WTC11 (cell line): ENCODE results near the gene KIRREL3. TPM values are rescaled to one million over a fixed set of nuclear protein-coding genes. Genes with fewer than 3 reads are reported as not detected.

ENCODE experiments used
- ATAC-seq: fragments of 200-7000 bp; cut with Tn5 transposase; 2 replicates; pipeline ENCODE4 v1.10.0; 2021; ENCODE audit warnings: mild to moderate bottlenecking, moderate library complexity
- CTCF ChIA-PET: fragments of 300-600 bp; sonication (Branson Sonifier 250); formaldehyde crosslinking; loops from one replicate; lab custom pipeline; 2021; ENCODE audit warnings: antibody characterized with exemption; lab: Charles Lee
- POLR2A ChIA-PET: fragments of 350-600 bp; sonication (Branson Sonifier 250); formaldehyde crosslinking; loops from one replicate; lab custom pipeline; 2021; ENCODE audit warnings: antibody characterized with exemption; lab: Charles Lee
- DNase-seq: peaks from one replicate; pipeline ENCODE4 v3.0.0; 2021; ENCODE audit warnings: low spot score
- H3K27ac Mint-ChIP-seq: 2 replicates; pipeline ENCODE4 v1.8.0; 2021; ENCODE audit warnings: mixed read lengths
- H3K27me3 Mint-ChIP-seq: 2 replicates; pipeline ENCODE4 v1.8.0; 2021; ENCODE audit warnings: low read depth, mild to moderate bottlenecking, moderate library complexity, mixed read lengths
- H3K36me3 Mint-ChIP-seq: 2 replicates; pipeline ENCODE4 v1.8.0; 2021; ENCODE audit warnings: mixed read lengths
- H3K4me1 Mint-ChIP-seq: 2 replicates; pipeline ENCODE4 v1.8.0; 2022; ENCODE audit warnings: mixed read lengths
- H3K4me3 Mint-ChIP-seq: 2 replicates; pipeline ENCODE4 v1.8.0; 2021; ENCODE audit warnings: mild to moderate bottlenecking, moderate library complexity, mixed read lengths
- H3K9me3 Mint-ChIP-seq: 2 replicates; pipeline ENCODE4 v1.8.0; 2021; ENCODE audit warnings: mixed read lengths
- AFF4 ChIP-seq: sonication (generic); formaldehyde crosslinking; IDR thresholded peaks from 2 replicates; pipeline ENCODE4 v1.8.1; 2023; ENCODE audit warnings: mild to moderate bottlenecking, missing genetic modification reagents, borderline replicate concordance
- ATF2 ChIP-seq: sonication (generic); formaldehyde crosslinking; IDR thresholded peaks from 2 replicates; pipeline ENCODE4 v1.8.1; 2022; ENCODE audit warnings: low read depth, missing genetic modification reagents, borderline replicate concordance
- E2F4 ChIP-seq: sonication (generic); formaldehyde crosslinking; IDR thresholded peaks from 2 replicates; pipeline ENCODE4 v1.8.1; 2022; ENCODE audit warnings: low read depth, mild to moderate bottlenecking, moderate library complexity, missing genetic modification reagents, borderline replicate concordance
- ELF4 ChIP-seq: sonication (generic); formaldehyde crosslinking; IDR thresholded peaks from 2 replicates; pipeline ENCODE4 v1.8.1; 2022; ENCODE audit warnings: low read depth, mild to moderate bottlenecking, moderate library complexity, missing genetic modification reagents
- EMX1 ChIP-seq: fragments of 250-450 bp; sonication (Bioruptor Pico); IDR thresholded peaks from 2 replicates; pipeline ENCODE4 v1.8.0; 2021; ENCODE audit warnings: mild to moderate bottlenecking
- FOXJ3 ChIP-seq: sonication (generic); formaldehyde crosslinking; IDR thresholded peaks from 2 replicates; pipeline ENCODE4 v1.9.0; 2021; ENCODE audit warnings: missing genetic modification reagents, mild to moderate bottlenecking, borderline replicate concordance
- HMGXB4 ChIP-seq: sonication (generic); formaldehyde crosslinking; IDR thresholded peaks from 2 replicates; pipeline ENCODE4 v1.8.1; 2023; ENCODE audit warnings: mild to moderate bottlenecking, moderate library complexity, missing genetic modification reagents
- NR1H2 ChIP-seq: sonication (generic); formaldehyde crosslinking; IDR thresholded peaks from 2 replicates; pipeline ENCODE4 v1.9.0; 2021; ENCODE audit warnings: mild to moderate bottlenecking, moderate library complexity, missing genetic modification reagents
- ZNF232 ChIP-seq: sonication (generic); formaldehyde crosslinking; IDR thresholded peaks from 2 replicates; pipeline ENCODE4 v1.8.0; 2022; ENCODE audit warnings: mild to moderate bottlenecking, missing genetic modification reagents
- ZNF416 ChIP-seq: fragments of 250-450 bp; sonication (Bioruptor Pico); IDR thresholded peaks from 2 replicates; pipeline ENCODE4 v1.9.0; 2021; ENCODE audit warnings: mild to moderate bottlenecking, inconsistent platforms
- ZSCAN18 ChIP-seq: fragments of 250-450 bp; sonication (Bioruptor Pico); IDR thresholded peaks from 2 replicates; pipeline ENCODE4 v2.1.2; 2022; ENCODE audit warnings: mild to moderate bottlenecking, moderate library complexity
- total RNA-seq: library from RNA; stranded (reverse); gene quantifications from 3 replicates; pipeline ENCODE4 v1.2.3, GENCODE V29; 2021

Gene KIRREL3
- total RNA-seq, 1 experiment from 2014 or later: 0.59 TPM

- Mint-ChIP-seq H3K4me3 (no peak overlapping the region), H3K27me3 (peaks cover 57% of the 10 kb centered on the region), H3K9me3 (peaks cover 3% of the 10 kb centered on the region; the same call in 1 of the 2 replicates), H3K27ac (no peak overlapping the region), H3K4me1 (peaks cover 23% of the 10 kb centered on the region), H3K36me3 (0 out of 2 replicates have a peak, but pooled peaks cover 3% of the 10 kb centered on the region)
- DNase-seq: no peak
- no peak for ATAC-seq
- ChIA-PET CTCF (no interaction called here), POLR2A (no interaction called here)
- TF ChIP-seq NR1H2 (CRISPR knock-in tag): no peak
- no peak for TF ChIP-seq ZNF416 (CRISPR knock-in tag)
- no peak for TF ChIP-seq FOXJ3 (CRISPR knock-in tag)
- no peak for TF ChIP-seq EMX1 (CRISPR knock-in tag)
- no peak for TF ChIP-seq AFF4 (CRISPR knock-in tag)
- no peak for TF ChIP-seq HMGXB4
Observed at GRCh38 chr11:126664643-126665042, 335.9 kb downstream of the KIRREL3 start.

- POLR2A ChIA-PET: no interaction called here
- Mint-ChIP-seq H3K9me3 (peaks cover 3% of the 10 kb centered on the region; the same call in 1 of the 2 replicates), H3K4me3 (no peak overlapping the region), H3K4me1 (peaks cover 20% of the 10 kb centered on the region), H3K36me3 (0 out of 2 replicates have a peak, but pooled peaks cover 3% of the 10 kb centered on the region), H3K27me3 (peaks cover 61% of the 10 kb centered on the region), H3K27ac (no peak overlapping the region)
- TF ChIP-seq ZNF232 (CRISPR knock-in tag): no peak
- no peak for TF ChIP-seq ELF4
- TF ChIP-seq ZSCAN18 (CRISPR knock-in tag): no peak
- TF ChIP-seq ATF2 (CRISPR knock-in tag): no peak
- TF ChIP-seq E2F4 (CRISPR knock-in tag): no peak
- DNase-seq (no peak), ATAC-seq (no peak)
- CTCF ChIA-PET: interaction anchor here (0.7 kb wide), 1 partner anchor 9 kb away, joined by 3 read pairs; no protein-coding TSS in a partner anchor
Observed at GRCh38 chr11:126663749-126664592, 336.6 kb downstream of the KIRREL3 start.
